HepG2 (cell line): Measurements from ENCODE around the gene PSMA3.

Experiments used
- CTCF ChIP-seq: sonication (generic); formaldehyde crosslinking; IDR thresholded peaks from 2 replicates; pipeline ENCODE4 v1.5.0; 2020; ENCODE audit warnings: mild to moderate bottlenecking, missing genetic modification reagents, moderate library complexity
- ETV6 ChIP-seq: sonication (generic); formaldehyde crosslinking; conservative IDR thresholded peaks from 2 replicates; pipeline ENCODE4 v1.4.0; 2020; ENCODE audit warnings: missing genetic modification reagents
- GTF3A ChIP-seq: sonication (generic); formaldehyde crosslinking; conservative IDR thresholded peaks from 2 replicates; pipeline ENCODE4 v1.4.0; 2020; ENCODE audit warnings: mild to moderate bottlenecking, missing genetic modification reagents
- HCFC1 ChIP-seq: fragments of 150-350 bp; IDR thresholded peaks from 2 replicates; pipeline ENCODE4 v1.6.1; 2014; ENCODE audit warnings: low read depth, low read length
- SRSF9 ChIP-seq: fragments of 200-400 bp; formaldehyde crosslinking; IDR thresholded peaks from 2 replicates; pipeline ENCODE4 v1.6.1; 2018; ENCODE audit warnings: borderline replicate concordance, mild to moderate bottlenecking, low read depth, low read length; ENCODE audit not compliant: insufficient read depth, poor library complexity, severe bottlenecking
- THAP7 ChIP-seq: sonication (generic); formaldehyde crosslinking; IDR thresholded peaks from 2 replicates; pipeline ENCODE4 v1.8.1; 2023; ENCODE audit warnings: mild to moderate bottlenecking, missing genetic modification reagents
- USF2 ChIP-seq, 2 experiments: sonication (generic) in 1 of 2; formaldehyde crosslinking in 1 of 2; IDR thresholded peaks; 2 replicates each; pipeline versions ENCODE4 v1.5.1 to v1.6.1; 2011 to 2020; ENCODE audit warnings: borderline replicate concordance in 1 of 2, low read depth in 1 of 2, low read length in 1 of 2, mild to moderate bottlenecking in 1 of 2, missing genetic modification reagents in 1 of 2, moderate library complexity in 1 of 2
- XRCC5 ChIP-seq: fragments of 200-400 bp; formaldehyde crosslinking; optimal IDR thresholded peaks from 2 replicates; pipeline ENCODE3; 2017; ENCODE audit warnings: mild to moderate bottlenecking, low read length
- ZNF3 ChIP-seq: IDR thresholded peaks from 2 replicates; pipeline ENCODE4 v1.7.0; 2017; ENCODE audit warnings: inconsistent platforms
- ZNF362 ChIP-seq: sonication (generic); formaldehyde crosslinking; IDR thresholded peaks from 2 replicates; pipeline ENCODE4 v1.4.0; 2020; ENCODE audit warnings: missing genetic modification reagents, mild to moderate bottlenecking, borderline replicate concordance
- ZNF512 ChIP-seq: sonication (generic); formaldehyde crosslinking; IDR thresholded peaks from 2 replicates; pipeline ENCODE4 v1.4.0; 2020; ENCODE audit warnings: mild to moderate bottlenecking, missing genetic modification reagents
- ZNF792 ChIP-seq: IDR thresholded peaks from 2 replicates; pipeline ENCODE4 v1.6.1; 2016

- TF ChIP-seq ZNF512 (CRISPR knock-in tag) = no peak
- no peak for TF ChIP-seq CTCF (CRISPR knock-in tag)
- no peak for TF ChIP-seq ZNF362 (CRISPR knock-in tag)
- no peak for TF ChIP-seq HCFC1
- TF ChIP-seq ZNF3 = no peak
- TF ChIP-seq XRCC5 = no peak
- no peak for TF ChIP-seq SRSF9
- no peak for TF ChIP-seq ETV6 (CRISPR knock-in tag)
- TF ChIP-seq GTF3A (CRISPR knock-in tag) = no peak
- TF ChIP-seq ZNF792 = no peak
- no peak for TF ChIP-seq THAP7
- no peak for TF ChIP-seq USF2 (IDR thresholded peaks at IDR 0.05; ENCODE audit: low read depth, low read length)
- no peak for TF ChIP-seq USF2 (CRISPR knock-in tag; IDR thresholded peaks at IDR 0.05; ENCODE audit: borderline replicate concordance)
Measured at GRCh38 chr14:58282925-58283593, 38.4 kb downstream of the PSMA3 start.
